Heart left ventricle (tissue), 13 donors: ENCODE measurements around the gene NOX5.

Source experiments
- POLR2A ChIP-seq, 2 donors: fragments of 450-650 bp; IDR thresholded peaks; one replicate each; pipeline ENCODE4 v1.6.1; 2017; ENCODE audit warnings: antibody characterized with exemption in 2 of 2, mild to moderate bottlenecking in 2 of 2, moderate library complexity in 2 of 2
- TF ChIP-seq, protein P1 (sequence below), 12 donors: fragments of 200-600 bp; sonication (generic) in 4 of 12; IDR thresholded peaks; one replicate each; pipeline versions ENCODE4 v1.5.0 to v1.8.0; 2018 to 2022; ENCODE audit warnings: antibody characterized with exemption in 12 of 12, mild to moderate bottlenecking in 5 of 12
- donor health status: ischemic (EF 13 %, LVEDD 7.1; RV severe dilation, severe dysfunction).
- donor health status: DM: no; HTN: yes; CAD: no.
- donor health status: DM: no; HTN: no; CAD: no.
- donor health status: ischemic (EF 25% LVEDD 6.9; RV normal size, moderate dysfunction).
- donor health status: ischemic (EF 25% LVEDD 5.7; RV mildly dilated, moderate dysfunction).
- donor health status: ischemic (EF 35%, LVEDD 5.7; RV mildly dilated, moderate dysfunction).
- donor health status: nonischemic (EF 11% LVEDD 7.7; RV severe dilation, severe dysfunction).
- donor health status: DM: yes; HTN: yes; CAD: no.
- donor health status: PGD.
- donor health status: ischemic (EF 29% LVEDD 5.4; RV normal size, mild dysfunction).
- donor health status: nonischemic (EF 23%, LVEDD 6.1; RV moderate dilation, normal function).

GRCh38 chr15:69015591-69015990, 1.1 kb downstream of the NOX5 start:
- TF ChIP-seq, protein P1, sequence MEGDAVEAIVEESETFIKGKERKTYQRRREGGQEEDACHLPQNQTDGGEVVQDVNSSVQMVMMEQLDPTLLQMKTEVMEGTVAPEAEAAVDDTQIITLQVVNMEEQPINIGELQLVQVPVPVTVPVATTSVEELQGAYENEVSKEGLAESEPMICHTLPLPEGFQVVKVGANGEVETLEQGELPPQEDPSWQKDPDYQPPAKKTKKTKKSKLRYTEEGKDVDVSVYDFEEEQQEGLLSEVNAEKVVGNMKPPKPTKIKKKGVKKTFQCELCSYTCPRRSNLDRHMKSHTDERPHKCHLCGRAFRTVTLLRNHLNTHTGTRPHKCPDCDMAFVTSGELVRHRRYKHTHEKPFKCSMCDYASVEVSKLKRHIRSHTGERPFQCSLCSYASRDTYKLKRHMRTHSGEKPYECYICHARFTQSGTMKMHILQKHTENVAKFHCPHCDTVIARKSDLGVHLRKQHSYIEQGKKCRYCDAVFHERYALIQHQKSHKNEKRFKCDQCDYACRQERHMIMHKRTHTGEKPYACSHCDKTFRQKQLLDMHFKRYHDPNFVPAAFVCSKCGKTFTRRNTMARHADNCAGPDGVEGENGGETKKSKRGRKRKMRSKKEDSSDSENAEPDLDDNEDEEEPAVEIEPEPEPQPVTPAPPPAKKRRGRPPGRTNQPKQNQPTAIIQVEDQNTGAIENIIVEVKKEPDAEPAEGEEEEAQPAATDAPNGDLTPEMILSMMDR (IDR thresholded peaks at IDR 0.05): no peak
- TF ChIP-seq POLR2A (IDR thresholded peaks at IDR 0.05): no peak
